HG03575 (cell line): ENCODE results near the gene IL23R.
"Not testable (repeated sequence)": the region's sequence is repeated elsewhere in the genome, so short reads cannot be mapped to it uniquely, and the experiment has no call there.

Source experiments
- ATAC-seq: cut with Tn5 transposase; IDR thresholded peaks from one replicate; pipeline ENCODE4 v1.9.1; 2021; ENCODE audit not compliant: unreplicated experiment, insufficient number of reproducible peaks, low FRiP score; ENCODE audit errors: extremely low read depth

Gene IL23R, protein sequence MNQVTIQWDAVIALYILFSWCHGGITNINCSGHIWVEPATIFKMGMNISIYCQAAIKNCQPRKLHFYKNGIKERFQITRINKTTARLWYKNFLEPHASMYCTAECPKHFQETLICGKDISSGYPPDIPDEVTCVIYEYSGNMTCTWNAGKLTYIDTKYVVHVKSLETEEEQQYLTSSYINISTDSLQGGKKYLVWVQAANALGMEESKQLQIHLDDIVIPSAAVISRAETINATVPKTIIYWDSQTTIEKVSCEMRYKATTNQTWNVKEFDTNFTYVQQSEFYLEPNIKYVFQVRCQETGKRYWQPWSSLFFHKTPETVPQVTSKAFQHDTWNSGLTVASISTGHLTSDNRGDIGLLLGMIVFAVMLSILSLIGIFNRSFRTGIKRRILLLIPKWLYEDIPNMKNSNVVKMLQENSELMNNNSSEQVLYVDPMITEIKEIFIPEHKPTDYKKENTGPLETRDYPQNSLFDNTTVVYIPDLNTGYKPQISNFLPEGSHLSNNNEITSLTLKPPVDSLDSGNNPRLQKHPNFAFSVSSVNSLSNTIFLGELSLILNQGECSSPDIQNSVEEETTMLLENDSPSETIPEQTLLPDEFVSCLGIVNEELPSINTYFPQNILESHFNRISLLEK

DNA sequence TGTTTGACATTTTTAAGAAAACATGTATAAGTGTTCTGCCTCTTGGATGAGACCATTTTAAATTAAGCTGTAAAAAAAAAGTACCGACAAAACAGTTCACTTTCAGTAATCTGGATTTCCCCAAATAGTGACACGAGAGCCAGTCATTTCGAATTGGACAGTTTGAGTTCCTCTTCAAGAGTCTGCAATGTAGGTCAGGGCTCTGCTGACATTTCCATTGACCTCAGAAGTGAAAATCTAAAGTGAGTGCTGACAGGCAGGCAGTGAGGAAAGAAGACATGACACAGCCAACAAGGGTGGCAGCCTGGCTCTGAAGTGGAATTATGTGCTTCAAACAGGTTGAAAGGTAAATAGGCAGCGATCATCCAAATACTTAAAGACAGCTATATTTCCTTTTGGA, at the start of gene IL23R:
Gene IL23R (plus strand): TSS at position 259 of the 400 bp plus-strand sequence. CDS start 1,667 bp downstream, outside the sequence.
- ATAC-seq: peak; percentile 89

DNA sequence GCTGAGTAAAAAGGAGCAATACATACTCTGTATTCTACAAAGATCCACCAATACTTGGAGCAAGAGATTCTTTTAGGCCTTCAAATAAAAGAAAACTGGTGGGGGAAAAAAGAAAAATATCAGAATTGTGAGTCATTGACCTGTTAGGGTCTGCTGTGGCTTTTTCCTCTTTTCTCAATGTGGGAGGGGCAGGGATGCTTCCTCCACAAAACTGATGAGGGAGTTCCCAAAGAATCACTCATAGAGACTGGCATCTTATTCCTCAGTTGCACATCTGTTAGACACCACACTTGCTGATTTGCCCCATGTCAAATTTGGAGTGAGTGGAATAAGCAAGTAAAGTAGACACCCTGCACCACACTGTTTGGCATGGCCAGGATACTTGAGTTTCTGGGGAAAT, 48.1 kb upstream of the IL23R start:
- ATAC-seq: no peak

DNA sequence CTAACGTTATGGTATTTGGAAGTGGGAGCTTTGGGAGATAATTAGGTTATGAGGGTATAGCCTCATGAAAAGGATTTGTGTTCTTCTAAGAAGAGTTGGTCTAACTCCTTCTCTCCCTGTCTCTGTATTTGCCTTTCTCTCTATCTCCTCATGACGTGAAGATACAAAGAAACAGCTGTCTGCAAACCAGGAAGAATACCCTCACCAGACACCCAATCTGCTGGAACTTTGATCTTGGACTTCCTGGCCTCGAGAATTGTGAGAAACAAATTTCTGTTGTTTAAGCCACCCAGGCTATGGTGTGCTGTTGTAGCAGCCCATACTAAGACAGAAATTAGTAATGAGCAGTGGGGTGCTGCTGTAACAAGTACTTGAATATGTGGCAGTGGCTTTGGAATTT, 47.6 kb upstream of the IL23R start:
- no peak for ATAC-seq

DNA sequence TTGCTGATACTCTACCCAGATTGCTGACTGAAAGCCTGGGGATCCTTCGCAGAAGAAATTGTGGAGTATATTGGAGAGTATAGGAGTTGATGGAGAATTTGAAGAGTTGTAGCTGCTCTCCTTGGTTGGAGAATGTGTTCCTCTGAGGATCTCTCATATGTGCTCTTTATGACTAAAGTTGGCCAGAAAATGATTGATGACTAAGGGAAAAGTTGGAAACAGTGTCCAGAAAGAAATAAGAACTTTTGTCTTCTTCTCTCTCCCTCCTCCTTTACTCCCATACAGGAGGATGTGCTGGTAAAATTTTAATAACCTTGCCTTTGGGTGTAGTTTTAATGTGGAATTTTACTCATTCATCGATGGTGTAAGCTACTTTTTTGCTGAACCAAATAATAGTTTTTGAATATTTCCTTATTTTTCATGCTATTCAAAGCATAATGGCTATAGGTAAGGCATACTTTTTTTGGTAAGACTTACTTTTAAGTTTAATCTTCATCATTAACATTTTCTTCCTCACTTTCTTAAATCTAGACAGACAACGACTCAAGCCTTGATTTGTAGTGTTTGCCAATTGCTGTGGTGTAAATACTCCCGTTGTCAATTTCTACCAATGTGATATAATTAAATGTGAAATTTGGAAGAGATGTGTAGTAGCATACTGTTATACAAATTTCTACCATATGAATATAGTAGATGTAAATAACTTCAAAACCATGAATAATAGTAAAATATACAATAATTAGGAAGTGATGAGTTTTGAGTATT, 45.2 kb upstream of the IL23R start:
- no peak for ATAC-seq

DNA sequence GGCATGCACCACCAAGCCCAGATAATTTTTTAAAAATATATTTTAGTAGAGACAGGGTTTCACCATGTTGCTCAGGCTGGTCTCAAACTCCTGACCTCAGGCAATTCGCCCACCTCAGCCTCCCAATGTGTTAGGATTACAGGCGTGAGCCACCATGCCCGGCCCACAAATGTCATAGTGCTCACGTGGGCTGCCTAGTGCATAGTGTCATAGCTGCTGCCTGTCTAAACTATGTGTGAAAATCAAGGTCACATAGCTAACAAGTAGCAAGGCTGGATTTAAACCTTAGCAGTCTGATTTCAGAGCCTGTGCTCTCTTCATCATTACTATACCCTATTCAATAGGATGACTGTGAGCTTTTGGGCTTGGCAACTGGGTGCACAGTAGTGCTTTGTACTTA, 41.8 kb upstream of the IL23R start:
- no peak for ATAC-seq

DNA sequence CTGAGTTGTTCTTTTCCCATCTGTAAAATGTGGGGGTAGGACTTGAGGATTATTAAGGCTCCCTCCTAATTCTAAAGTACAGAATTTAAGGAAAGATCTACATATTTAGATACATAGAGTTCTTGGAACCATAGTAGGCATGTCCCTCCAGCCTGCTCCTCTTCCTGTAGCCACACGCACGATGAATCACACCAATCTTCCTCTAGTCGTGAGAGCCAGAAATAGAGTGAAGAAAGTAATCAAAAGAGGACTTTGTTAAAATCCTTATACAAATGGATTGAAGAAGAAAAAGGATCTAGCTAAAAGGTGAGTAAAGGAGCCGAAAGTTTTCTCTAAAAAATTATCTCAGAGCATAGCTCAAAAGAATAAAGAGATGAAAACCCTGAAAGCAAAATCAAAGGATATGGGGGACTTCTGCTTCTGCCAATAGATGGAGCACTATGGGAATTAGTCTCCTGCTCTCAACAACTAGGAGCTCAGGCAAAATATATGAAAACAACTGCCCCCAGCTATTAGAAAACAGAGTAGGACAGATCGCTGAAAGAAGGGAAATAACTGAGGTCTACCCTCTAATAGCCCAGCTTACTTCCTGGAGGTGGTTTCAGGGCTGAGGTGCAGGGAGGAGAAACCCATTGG, 40.0 kb upstream of the IL23R start:
- no peak for ATAC-seq

DNA sequence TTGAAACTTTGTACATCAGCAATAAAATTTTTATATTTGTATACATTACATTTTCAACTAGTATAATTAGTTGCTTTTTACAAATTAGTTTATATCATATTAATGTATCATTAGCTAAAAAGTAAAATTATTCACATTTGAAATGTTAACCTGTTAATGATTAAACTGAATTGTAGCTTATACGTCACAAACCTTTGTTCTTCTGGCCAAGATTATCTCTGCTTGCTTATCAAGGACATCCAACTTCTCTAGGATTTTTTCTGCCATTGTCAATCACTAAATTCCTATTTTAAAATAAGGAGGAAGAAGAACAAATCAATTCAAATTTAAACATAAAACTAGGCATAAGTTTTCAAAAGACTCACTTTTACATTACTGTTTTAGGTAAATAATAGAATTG, 39.3 kb upstream of the IL23R start:
- ATAC-seq: no peak

DNA sequence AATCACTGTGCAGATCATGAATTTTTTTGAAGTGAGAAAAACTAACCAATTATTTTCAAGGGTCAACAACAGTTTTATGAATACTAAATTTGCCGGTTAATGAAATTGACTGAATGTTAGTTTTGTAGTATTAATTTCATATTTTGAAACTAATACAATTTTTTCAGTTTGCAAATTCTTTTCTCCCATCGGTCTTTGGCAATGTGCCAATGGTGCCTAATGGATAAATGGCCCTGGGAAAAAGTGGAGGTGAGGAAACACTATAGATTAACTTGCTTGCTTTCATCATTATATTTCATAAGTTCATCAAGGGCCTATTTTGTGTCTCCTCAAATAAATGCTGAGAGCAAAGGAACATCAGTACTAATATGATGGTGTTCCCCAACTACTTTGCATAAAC, 35.6 kb upstream of the IL23R start:
- ATAC-seq: no peak

DNA sequence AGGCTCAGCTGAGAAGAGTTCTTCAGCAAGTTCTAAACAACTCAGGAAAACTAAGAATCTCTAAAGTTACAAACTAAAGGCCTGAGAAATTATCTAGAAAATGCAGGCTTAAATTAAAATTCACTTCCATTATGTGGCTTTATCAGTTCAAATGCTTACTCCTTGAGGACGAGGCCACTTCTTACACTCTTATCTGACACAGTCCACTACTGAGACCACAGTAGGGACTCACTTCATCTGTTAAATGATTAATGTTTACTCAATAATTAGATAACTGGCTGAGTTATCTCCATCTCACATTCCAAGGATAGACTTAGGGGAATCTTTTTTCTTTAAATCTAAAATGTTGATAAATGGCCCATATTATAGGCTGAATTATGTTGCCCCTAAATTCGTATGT, 33.1 kb upstream of the IL23R start:
- ATAC-seq: no peak

DNA sequence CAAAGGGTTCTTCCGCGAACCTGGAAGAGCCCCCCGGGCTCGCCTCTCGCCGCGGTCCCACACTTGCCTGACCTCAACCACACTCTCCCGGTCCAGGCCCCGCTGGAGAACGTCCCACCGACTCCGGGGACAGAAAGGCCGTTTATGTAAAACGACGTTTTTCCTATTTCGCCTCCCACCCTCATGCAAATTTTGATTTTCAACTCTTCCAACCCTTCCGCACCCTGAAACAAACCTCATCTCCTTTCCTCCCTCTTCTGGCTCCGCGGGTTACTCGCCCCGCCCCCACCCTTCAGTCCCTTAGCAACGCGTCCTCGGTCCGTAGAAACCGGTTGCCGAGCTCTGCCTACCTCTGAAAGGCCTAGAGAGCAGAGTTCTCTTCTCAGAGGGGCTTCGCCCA, 31.6 kb upstream of the IL23R start, which contains the start of gene C1orf141:
Gene C1orf141 (minus strand): TSS at position 276 of the 400 bp plus-strand sequence. CDS start 7,730 bp downstream, outside the sequence.
- no peak for ATAC-seq

DNA sequence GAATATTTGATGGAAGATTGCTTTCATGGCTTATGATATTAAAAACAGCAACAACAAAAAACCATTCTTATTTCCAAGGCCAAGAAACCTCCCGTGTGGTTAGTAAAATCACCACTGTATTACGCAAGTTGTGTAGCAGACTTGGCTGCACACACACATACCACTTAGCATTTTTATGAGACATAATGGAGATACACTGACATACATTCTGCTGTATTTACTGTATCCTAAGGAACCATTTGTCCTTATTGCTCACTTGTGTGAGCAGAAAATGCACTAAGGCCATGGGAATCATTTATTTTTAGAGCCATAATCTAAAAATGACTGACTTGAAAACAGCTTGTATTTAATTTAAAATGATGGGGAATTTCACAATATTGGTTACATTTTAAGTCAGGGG, 30.9 kb upstream of the IL23R start:
- ATAC-seq: no peak

DNA sequence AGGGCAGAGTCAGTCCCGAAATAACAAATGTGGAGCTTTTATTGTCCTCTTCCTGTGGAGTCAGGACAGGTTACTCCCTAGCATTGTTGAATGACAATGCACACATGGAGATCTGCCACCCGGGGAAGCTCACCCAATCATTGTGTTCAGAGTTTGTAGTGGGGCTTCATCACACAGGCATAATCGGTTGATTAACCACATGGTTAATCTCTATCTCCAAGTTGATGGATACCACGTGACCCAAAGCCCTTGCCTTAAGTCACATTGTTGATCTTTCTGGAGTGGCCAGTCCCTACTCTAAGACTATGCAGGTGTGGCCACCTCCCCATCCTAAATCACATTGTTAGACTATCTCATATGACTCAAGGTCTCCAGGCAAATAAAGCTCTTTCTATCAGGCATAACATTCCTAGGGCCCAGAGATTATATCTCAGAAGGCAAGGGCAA, 28.9 kb upstream of the IL23R start:
- no peak for ATAC-seq

DNA sequence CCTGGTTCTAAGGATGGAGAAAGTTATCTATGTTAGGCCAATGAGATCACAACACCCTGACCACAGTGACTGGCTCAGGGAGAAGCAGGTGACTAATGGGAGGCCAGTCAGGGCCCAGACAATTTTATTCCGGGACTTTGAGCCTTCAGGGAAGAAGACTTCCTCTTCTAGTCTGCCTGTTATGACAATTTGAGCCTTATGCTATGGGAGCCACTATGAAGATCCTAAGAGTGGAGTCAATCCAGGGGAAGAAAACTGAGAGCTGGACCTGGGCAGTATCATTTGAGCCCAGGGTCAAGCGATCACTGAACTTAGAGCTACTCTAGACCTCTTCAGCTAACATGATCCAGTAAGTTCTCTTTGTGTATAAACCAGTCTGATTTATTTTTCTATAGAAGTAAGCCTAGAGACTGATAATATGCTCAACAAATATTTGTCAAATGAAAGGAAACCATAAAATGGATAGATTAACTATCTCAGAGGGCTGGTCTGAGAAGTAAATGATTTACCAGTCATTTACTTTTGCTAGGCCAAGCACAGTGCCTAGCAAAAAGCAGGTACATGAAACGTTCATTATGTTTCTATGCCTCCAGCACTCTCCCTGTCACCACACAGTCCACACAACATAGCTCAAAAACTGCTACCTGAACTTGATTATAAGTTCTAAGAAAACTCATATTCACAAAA, 27.3 kb upstream of the IL23R start:
- ATAC-seq: no peak

DNA sequence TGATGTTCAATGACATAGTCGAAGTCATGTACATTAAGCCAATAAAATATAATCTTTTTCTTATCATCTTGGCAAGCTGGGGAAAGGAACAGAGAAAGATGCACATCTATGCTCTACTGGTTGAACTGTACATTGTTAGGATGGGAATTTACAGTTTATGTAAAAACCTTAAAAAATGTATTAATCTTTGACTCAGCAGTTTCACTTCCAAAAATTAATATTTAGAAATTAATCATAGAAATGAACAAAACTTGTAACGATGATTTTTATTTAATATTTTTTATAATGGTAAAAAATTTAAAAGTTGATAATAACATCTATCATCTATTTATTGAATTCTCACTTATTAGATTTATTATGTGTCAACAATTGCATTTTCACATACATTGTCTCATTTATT, 25.8 kb upstream of the IL23R start:
- ATAC-seq: no peak

DNA sequence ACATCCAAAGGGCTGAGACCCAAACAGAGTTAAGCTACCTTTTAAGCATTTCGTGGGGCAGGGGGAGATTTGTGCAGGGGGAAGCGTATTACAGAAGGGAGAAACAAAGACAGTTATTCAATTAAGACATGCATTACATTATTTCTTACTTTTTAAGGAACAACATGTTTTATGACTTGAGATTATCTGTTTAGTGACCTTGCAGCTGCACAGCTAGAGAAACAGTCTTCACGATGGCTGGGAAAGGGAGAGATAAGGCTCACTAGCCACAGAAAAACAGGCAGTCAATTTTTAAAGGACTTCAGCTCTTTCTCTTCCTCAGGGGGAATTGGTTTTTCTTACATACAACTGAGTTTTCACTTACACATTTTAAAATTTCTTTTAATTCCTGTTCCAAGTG, 24.4 kb upstream of the IL23R start:
- ATAC-seq: not testable (repeated sequence)

DNA sequence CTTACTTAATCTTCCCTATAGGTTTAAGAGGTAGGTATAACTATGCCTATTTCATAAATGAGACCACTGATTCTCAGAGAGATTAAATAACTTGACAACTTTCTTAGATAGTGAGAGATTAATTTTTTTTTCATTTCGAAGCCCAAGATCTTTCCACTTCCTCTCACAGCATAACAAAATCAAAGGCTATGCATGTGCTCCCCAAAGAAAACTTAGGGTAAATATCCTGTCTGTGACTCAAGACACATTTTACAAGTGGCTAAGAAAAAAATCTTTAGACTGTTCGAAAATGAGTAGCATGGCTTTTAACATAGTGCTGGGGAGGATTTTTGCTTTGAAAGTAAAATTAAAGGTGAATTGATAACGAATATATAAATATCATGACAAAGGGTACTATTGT, 23.3 kb upstream of the IL23R start:
- no peak for ATAC-seq

DNA sequence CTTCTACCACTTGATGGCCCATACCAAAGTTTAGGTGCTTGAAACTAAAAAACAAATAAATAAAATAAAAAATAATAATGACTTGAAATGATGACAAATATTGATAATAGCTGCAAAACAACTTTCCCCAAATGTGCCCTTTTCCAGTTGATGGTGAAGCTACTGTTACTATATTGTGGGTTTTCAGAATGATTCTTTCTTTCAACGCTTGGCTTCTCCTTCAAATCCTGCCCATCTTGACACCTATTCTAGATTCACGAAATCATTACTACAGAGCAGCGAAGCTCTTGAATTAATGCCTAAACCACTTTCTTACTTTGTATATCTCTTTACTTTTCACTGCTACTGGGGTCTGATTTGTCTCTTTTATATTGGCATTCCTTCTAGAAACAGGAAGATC, 22.3 kb upstream of the IL23R start:
- ATAC-seq: no peak

DNA sequence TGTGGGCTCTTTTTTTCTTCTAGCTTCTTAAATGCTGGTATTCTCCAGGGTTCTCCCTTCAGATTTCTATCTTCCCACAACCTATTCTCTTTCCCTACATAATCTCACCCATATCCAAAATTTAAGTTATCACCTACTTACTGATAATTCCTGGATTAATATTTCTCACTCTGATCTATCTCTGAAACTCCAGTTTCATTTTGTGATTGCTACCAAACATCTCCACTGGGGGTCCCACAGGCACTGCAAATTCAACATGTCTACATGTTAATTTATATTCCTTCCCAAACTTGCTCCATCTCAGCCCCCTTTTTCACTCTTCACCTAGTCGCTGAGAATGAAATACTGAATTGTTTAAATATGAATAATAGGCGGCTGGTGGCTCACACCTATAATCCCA, 21.6 kb upstream of the IL23R start:
- no peak for ATAC-seq

DNA sequence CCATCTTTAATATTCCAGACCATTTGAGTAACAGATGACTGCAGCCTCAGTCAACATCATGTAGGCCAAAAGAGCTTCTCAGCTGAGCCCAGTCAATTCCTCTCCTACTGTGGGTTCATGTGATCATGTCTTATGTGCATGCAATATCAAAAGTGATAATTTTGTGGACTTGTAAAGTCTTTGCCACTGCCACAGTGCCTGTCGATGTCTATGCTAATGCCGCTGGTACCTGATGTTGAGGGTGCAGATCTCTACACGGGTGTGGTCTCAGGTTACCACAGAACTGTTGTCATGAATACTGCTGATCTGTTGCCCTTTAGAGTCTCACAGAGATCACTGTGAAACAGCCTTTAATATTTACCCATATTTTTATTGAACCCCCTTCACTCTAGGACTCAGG, 20.2 kb upstream of the IL23R start:
- no peak for ATAC-seq
